GM21447 (cell line): Measurements from ENCODE around the gene AURKAIP1.

ENCODE experiments used
- ATAC-seq: cut with Tn5 transposase; IDR thresholded peaks from one replicate; pipeline ENCODE4 v1.9.1; 2021; ENCODE audit not compliant: unreplicated experiment

The AURKAIP1 gene

DNA sequence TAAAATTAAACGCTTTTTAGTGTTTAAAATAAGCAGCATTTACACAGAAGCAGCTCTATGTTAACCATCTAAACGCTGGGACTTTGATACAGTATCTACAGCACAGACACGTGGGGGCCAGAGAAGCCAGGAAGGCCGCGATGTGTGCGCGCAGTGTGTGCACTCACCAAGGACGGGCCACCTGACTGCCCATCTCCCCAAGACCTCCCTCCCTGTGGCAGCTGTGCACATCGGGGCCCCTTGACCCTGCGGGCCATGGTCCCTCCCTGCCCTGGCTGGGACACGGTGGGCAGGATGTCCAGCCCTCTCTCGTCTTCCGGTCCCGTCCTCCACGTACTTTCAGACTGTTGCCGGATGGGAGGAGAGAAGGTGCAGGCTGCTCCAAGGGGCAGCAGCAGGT is 39.7 kb downstream of the AURKAIP1 start:
- no peak for ATAC-seq

DNA sequence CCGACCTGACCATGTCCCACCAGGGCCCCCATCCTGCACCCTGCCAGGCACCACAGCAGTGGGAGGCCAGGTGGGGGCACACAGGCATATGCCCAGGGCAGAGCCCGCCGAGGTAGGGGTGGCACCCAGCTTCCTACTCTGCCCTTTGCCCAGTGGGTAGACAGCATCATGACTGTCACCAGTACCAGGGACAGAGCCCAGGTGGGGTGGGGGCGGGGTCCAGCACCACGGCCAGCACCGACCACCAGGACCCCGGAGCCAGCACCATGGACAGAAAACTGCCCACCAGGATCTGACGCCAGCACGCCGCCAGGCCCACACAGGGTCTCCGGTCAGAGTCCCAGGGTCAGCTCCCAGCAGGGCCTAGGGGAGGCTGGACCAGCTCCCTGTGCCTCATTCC is 40.2 kb downstream of the AURKAIP1 start:
- ATAC-seq = no peak

DNA sequence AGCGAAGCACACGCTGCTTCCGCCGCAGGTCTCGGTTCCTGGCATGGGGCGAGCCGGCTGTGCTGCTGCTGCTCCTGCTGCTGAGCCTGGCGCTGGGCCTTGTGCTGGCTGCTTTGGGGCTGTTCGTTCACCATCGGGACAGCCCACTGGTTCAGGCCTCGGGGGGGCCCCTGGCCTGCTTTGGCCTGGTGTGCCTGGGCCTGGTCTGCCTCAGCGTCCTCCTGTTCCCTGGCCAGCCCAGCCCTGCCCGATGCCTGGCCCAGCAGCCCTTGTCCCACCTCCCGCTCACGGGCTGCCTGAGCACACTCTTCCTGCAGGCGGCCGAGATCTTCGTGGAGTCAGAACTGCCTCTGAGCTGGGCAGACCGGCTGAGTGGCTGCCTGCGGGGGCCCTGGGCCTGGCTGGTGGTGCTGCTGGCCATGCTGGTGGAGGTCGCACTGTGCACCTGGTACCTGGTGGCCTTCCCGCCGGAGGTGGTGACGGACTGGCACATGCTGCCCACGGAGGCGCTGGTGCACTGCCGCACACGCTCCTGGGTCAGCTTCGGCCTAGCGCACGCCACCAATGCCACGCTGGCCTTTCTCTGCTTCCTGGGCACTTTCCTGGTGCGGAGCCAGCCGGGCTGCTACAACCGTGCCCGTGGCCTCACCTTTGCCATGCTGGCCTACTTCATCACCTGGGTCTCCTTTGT is 41.3 kb downstream of the AURKAIP1 start:
- no peak for ATAC-seq

GRCh38 chr1:1332774-1333480 is 42.1 kb downstream of the AURKAIP1 start:
- no peak for ATAC-seq

GRCh38 chr1:1332031-1332755 is 42.8 kb downstream of the AURKAIP1 start:
- no peak for ATAC-seq

DNA sequence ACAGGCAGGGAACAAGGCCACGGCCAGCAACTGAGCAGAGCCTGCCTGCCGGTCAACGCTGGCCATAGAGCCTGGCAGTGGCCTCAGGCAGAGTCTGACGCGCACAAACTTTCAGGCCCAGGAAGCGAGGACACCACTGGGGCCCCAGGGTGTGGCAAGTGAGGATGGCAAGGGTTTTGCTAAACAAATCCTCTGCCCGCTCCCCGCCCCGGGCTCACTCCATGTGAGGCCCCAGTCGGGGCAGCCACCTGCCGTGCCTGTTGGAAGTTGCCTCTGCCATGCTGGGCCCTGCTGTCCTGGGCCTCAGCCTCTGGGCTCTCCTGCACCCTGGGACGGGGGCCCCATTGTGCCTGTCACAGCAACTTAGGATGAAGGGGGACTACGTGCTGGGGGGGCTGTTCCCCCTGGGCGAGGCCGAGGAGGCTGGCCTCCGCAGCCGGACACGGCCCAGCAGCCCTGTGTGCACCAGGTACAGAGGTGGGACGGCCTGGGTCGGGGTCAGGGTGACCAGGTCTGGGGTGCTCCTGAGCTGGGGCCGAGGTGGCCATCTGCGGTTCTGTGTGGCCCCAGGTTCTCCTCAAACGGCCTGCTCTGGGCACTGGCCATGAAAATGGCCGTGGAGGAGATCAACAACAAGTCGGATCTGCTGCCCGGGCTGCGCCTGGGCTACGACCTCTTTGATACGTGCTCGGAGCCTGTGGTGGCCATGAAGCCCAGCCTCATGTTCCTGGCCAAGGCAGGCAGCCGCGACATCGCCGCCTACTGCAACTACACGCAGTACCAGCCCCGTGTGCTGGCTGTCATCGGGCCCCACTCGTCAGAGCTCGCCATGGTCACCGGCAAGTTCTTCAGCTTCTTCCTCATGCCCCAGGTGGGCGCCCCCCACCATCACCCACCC is 43.7 kb downstream of the AURKAIP1 start, which contains the start of gene TAS1R3:
TSS of gene TAS1R3 (plus strand) at position 213 of the 898 bp plus-strand sequence. CDS start at position 279, 66 bp downstream.
- no peak for ATAC-seq

- no peak for ATAC-seq
Measured at GRCh38 chr1:1330366-1331067, 44.5 kb downstream of the AURKAIP1 start.

DNA sequence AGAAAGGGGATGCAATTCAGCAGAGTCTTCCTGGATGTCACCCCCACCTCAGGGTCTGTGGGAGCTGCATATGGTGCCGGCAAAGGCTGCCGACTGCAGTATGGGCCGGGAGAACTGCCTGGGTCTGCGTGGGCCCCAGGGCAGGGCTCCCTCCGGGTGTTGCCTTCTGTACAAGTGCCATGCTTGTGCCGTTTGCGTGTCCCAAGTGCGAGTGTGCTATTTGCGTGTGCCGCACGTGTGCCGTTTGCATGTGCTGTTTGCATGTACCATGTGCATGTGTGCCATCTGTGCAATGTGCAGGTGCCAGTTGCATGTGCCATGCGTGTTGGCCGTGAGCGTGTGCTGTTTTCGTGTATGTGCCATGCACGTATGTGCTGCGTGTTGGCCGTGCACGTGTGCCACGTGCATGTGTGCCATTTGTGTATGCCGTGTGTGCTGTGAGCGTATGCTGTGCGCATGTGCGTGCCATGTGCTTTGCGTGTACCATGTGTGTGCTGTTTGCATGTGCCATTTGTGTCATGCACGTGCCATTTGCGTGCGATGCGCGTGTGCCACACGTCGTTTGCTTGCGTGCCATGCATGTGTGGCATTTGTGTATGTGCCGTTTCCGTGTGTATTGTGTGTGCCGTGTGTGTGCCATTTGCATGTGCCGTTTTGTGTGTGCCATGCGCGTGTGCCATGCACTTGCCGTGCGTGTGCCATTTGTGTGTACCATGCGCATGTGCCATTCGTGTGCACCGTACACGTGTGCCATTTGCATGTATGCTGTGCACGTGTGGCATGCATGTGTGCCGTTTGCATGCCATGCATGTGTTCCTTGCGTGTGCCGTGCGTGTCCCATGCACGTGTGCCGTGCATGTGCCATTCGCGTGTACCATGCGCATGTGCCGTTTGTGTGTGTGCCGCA is 45.5 kb downstream of the AURKAIP1 start:
- ATAC-seq = no peak

DNA sequence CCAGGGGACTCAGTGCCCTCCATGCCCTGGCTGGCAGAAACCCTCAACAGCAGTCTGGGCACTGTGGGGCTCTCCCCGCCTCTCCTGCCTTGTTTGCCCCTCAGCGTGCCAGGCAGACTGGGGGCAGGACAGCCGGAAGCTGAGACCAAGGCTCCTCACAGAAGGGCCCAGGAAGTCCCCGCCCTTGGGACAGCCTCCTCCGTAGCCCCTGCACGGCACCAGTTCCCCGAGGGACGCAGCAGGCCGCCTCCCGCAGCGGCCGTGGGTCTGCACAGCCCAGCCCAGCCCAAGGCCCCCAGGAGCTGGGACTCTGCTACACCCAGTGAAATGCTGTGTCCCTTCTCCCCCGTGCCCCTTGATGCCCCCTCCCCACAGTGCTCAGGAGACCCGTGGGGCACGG is 46.8 kb downstream of the AURKAIP1 start:
- no peak for ATAC-seq

GRCh38 chr1:1327291-1327690 is 47.7 kb downstream of the AURKAIP1 start:
- no peak for ATAC-seq

DNA sequence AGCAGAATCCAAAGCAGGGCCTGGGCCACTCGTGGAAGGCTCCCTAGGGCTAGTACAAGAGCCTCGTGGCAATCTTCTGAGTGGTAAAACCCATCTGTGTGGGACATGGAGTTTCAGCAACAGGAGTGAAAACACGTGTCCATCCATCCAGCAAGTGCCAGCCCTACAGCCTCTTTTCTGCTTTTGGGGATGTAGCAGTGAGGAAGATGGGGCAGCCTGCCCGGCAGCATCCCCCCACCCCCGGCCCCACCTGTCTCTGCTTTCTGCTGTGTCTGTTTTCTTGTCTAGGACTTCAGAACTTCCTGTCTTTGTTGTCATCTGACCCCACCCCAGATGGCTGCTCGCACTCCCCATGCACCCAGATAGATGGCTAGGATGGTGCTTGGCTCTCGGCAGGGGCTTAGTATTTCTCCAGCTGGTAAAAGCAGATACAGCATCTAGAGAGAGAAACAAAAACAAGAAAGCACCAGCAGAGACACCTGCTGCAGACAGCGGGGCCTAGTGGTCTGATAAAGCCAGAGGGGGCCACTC is 48.9 kb downstream of the AURKAIP1 start:
- ATAC-seq = no peak

- no peak for ATAC-seq
Measured at GRCh38 chr1:1325288-1326074, 49.5 kb downstream of the AURKAIP1 start.

GRCh38 chr1:1324524-1325287 is 50.3 kb downstream of the AURKAIP1 start, which contains the start of the genes CPTP and INTS11:
Gene CPTP, plus strand, starts transcription at chr1:1324802. Its CDS starts 2,109 bp downstream, at chr1:1326911.
Gene INTS11, minus strand, starts transcription at chr1:1324660. Its CDS starts 52 bp downstream, at chr1:1324608.
- ATAC-seq = peak; percentile 59

GRCh38 chr1:1324084-1324523 is 50.9 kb downstream of the AURKAIP1 start:
- ATAC-seq = peak; percentile 18
